HG03442 (cell line): ENCODE data around the gene GRHL3.

Experiments used
- ATAC-seq: cut with Tn5 transposase; IDR thresholded peaks from one replicate; pipeline ENCODE4 v1.9.1; 2021; ENCODE audit warnings: mild to moderate bottlenecking, moderate library complexity; ENCODE audit not compliant: unreplicated experiment

The GRHL3 gene

GRCh38 chr1:24340770-24341169 lies 21.6 kb downstream of the GRHL3 start:
- ATAC-seq = no peak

GRCh38 chr1:24341260-24341659 lies 22.1 kb downstream of the GRHL3 start:
- ATAC-seq = no peak

DNA sequence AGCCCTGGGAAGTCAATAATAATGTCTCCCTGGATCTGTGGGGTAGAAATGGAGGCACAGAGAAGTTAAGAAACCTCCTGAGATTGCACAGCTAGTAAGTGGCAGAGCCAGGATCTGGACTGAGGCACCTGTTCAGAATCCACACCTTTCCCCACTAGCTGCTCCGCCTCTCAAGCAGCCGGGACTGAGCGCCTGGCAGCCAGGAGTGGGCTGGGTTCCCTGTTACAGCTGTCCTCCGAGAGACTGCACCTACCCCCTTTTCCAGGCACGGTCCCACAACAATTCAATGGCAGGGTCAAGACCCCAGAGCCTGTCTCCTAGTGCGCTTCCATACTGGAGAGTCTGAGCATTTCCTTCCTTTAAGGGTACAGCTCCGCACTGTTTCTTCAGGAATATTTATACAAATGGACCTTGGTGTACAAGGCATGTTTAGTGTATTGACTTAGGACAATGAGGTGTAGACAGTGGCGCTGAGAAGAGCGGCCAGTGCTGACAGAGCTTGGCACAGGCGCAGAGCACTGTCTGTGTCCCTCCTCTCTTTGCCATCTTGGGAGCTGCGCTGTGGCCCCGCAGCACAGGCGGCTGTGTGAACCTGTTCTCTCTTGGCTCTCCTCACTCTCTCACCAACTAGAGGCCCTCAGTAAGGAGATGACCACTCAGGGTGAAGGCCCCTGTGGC lies 24.4 kb downstream of the GRHL3 start:
- ATAC-seq = no peak

GRCh38 chr1:24344090-24344742 lies 25.1 kb downstream of the GRHL3 start:
- no peak for ATAC-seq

DNA sequence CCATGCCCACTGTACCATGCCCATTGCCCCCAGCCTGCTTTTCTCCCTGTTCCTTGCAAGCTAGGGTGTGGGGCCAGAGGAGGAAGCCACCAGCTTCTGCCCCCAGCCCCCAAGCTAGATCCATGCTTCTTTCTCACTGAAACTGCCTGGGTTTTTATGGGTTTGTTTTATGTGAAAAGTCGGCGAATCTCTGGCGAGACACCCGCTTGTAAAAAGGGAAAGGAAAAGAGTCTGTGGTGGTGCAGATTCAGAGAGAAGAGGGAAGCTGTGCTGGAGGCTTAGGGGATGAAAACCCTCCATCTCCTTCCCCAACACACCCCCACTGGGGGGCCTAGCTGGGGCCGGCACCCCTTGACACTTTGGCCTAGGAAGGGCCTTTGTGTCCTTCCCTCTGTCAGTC lies 26.2 kb downstream of the GRHL3 start:
- no peak for ATAC-seq

- no peak for ATAC-seq
Measured at GRCh38 chr1:24347159-24347934, 28.2 kb downstream of the GRHL3 start.

DNA sequence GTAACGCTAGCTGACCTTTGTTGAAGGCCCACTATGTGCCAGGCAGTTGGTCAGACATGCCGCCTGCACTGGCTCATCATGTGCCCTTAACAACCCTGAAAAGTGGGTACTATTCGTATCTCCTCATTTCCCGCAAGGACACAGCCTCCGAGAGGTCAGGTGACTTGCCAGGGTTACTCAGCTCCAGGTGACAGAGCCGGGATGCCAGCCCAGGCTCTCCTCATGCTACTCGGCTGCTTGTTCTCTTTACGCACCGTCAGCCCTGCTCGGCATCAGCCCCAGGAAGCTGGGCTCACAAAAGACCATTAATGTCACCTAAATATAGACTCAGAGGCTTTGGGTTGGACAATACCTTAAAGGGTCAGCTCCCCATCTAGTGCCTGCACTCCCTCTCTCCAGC lies 29.0 kb downstream of the GRHL3 start:
- no peak for ATAC-seq

GRCh38 chr1:24349891-24350290 lies 30.7 kb downstream of the GRHL3 start:
- ATAC-seq = no peak

GRCh38 chr1:24351247-24351646 lies 32.1 kb downstream of the GRHL3 start:
- ATAC-seq = no peak

DNA sequence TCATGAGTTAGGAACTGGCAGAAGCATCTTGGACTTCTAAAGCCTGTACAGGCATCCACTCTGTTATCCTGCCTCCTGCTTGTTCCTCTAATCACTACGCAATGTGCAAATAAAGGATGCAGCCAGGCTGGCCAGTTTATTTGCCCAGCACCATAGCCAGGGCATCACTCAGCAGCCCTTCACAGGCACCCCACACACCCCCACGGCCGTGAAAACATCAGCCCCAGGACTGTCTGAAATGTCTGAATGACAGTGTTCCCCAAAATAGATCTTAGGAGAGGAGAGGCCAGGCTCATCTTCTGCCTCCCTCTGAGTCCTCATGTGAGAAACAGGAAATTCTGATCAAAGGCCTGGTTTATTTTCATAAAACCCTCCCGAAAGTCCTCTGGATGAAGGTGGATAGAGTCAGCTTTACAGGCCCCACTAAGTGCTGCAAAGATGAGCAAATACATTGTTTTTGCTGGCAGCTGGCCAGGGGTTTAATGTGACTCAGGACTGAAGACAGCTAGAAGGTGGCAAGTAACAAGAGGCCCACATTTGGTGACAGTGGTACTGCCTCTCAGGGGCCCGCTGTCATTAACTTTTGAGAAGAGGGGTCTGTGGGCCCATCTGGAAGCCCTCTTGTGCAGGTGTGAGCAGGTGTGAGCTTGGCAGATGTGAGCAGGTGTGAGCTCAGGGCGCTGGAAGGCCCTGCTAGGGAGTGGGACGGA lies 32.9 kb downstream of the GRHL3 start:
- ATAC-seq = no peak

- no peak for ATAC-seq
Measured at GRCh38 chr1:24353292-24353891, 34.2 kb downstream of the GRHL3 start.

DNA sequence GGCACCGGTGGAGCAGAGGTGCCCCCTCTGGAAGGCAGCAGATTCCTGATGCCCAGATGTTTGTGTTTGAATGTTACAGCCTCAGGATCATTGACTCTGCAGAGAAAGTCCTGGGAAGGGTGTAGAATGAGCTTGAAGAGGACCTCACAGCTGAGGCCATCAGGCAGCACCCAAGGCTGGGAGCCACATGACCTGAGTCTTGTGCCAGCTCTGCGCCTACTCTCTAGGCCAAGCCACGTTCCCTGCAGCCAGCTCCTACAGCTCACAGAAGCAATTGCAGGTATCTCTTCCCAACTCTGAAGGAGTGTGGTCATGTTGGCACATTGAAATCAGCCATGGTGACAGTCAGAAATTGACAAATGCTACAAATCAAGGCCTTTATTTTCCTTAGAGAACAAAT lies 36.3 kb downstream of the GRHL3 start:
- ATAC-seq = no peak

DNA sequence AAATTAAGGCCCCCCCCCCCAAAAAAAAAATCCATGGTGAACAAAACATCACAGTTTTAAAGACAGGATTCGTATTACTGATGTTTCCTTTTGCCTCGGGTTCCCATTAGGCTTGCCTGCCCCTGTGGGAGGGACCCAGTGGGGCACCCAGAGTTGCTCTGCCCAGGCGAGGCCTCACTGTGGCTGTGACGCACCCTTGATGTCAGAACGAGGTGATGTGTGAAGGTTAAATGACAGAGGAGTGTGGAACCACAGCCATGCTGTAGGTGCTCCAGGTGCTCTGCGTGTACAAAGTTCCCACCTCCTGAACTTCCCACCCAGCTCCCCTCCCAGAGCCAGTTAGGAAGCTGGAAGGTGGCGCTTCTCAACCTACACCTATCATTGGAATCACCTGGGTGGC lies 37.9 kb downstream of the GRHL3 start:
- no peak for ATAC-seq

DNA sequence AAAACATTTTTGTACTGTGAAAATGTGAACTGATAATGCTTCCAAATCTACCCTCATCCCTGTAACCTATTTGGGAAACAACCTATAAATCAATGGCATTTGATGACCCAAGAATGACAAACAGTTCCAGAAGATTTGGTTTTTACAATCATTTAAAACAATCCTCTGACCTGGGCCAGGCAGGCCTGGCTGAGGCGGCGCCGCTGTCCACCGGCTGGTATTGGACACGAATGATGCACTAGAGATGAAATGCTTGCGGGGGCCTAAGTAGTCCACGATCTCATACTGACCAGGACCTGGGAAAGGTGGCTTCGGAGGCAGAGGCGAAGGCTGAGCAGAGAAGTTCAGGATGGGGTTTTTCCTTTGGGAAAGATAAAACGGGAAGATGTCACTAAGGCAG lies 41.5 kb downstream of the GRHL3 start:
- no peak for ATAC-seq

DNA sequence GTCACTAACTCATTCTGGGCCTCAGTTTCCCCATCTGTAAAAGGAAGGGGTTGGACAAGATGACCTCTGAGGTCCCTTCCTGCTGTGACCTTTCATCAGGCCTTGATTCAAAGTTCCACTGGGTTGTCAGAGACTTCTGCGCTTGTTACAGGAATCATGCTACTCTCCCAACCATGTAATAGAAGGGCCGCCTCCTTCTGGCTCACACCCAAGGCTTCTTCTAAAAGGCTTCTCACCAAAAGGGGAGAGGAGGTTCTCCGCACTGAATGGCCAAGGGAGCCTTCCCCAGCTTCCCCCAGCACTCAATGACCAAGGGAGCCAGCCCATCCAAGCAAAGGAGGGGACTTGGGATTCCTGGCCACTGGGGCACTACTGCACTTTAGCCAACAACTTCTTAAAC lies 42.7 kb downstream of the GRHL3 start:
- ATAC-seq = no peak

DNA sequence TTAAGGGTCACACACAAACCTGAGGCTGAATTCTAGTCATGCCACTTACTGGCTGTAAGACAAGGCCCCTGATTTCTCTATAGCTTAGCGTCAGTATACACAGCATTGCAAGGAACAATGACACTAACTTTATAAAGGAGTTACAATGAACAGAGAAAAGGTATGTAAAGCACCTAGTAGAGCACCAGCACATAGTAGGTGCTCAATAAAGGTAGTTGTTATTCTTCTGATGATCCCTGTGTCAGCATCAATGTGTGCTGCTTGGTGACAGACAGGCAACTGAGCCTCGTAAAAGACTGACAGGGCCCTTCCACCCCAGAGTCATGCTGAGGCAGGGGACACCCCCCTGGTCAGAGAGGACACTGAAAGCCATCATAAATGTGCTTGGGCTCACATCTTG lies 43.2 kb downstream of the GRHL3 start:
- ATAC-seq = no peak

GRCh38 chr1:24362982-24363614 lies 43.9 kb downstream of the GRHL3 start:
- ATAC-seq = no peak

GRCh38 chr1:24363994-24364393 lies 44.8 kb downstream of the GRHL3 start:
- ATAC-seq = no peak

DNA sequence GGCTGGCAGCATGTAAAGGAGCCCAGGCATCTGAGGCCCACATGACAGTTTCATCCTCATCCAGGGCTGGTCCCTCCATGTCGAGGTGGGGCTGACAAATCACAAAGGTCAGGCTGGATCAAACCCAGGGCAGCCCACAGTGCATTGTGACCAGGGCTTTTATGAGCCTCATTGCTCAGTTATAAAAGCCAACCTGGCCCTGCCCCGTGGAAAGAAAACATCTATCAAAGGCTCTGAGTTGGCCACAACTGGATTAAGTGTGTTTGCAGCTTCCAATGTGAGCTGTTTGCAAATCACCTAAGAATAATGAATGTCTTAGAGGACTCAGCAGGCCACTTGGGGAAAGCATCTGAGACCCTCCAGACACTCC lies 45.4 kb downstream of the GRHL3 start:
- no peak for ATAC-seq

DNA sequence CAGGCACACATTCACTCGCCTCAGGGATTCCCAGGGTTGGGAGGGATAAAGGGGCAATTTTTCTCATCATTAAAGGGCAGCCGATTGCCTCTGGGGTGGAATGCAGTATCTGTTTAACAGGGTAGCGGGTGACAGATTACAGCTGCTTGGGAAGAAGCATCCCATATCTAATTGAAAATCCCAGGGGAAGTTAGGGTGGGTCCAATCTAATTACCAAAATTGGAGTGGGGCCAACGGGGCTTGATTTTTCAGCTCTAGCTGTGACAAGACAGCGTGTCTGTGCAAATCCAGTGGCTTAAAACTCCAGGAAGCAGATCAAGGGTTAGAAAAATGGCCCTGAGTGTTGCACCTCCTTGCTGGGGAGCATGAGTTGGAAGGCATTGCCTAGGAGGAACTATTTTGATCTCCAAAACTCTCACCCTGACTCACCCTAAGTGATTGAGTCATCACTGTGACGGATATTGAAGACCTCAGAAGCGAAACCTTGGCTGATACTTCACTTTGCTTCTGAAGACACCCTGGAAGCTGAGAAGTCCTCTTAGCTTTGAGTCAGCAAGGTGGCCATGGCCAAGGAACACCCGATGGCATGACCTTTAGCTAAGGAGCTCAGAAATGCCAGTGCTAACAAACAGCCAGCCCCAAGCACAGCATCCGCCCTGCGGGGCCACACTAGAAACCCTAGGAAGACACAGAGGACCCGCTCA lies 46.0 kb downstream of the GRHL3 start:
- peak; percentile 84 for ATAC-seq
